ENCODE measurements around the gene ALDH2. TPM values are rescaled to one million over a fixed set of nuclear protein-coding genes. Genes with fewer than 3 reads are reported as not detected.

ALDH2 gene
- total and polyA plus RNA-seq, 2 of the 8 experiments (the other 6 are each of a cell fraction or from before 2014, with no cell fraction given), result 25.4 to 43.8 TPM

DNA sequence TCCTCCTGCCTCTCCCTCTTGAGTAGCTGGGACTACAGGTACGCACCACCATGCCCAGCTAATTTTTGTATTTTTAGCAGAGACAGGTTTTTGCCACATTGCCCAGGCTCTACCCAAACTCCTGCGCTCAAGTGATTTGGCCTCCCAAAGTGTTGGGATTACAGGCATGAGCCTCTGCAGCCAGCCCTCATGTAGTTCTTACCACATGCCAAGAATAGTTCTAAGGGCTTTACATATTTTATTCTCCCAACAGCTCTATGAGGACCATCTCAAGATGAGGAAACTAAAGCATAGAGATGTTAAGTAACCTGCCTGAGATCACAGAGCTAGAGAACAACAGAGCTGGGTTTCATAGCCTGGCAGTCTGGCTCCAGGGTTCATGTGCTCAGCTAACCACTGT lies 37.9 kb upstream of the ALDH2 start:
- H3K23ac ChIP-seq (ENCODE audit: insufficient read length), result no peak overlapping the region
- H3K4ac ChIP-seq (replicated peaks; ENCODE audit: insufficient read length, low read depth, low read length), result no peak overlapping the region
- H2BK15ac ChIP-seq (ENCODE audit: low read length), result no peak overlapping the region
- H3K23me2 ChIP-seq (ENCODE audit: low read depth, low read length), result no peaks in the 10 kb centered on the region
- no peak overlapping the region for H2AFZ ChIP-seq (ENCODE audit: low read length)
- H3K14ac ChIP-seq (ENCODE audit: insufficient read length), result no peak overlapping the region
- peaks cover 0 to 5% of the 10 kb centered on the region in 2 experiments for H4K20me1 ChIP-seq (replicated peaks in 1 of 2; ENCODE audit: control insufficient read depth in 1 of 2, insufficient read depth in 2 of 2, low read length in 2 of 2)
- H3K4me3 ChIP-seq (ENCODE audit: extremely low read depth in 1 of 4, insufficient read depth in 2 of 4, low read depth in 3 of 4, low read length in 4 of 4), result no peak overlapping the region
- H2BK20ac ChIP-seq (ENCODE audit: low read length), result no peak overlapping the region
- H3K4me1 ChIP-seq (replicated peaks in 1 of 4; ENCODE audit: control insufficient read depth in 3 of 4, insufficient read depth in 4 of 4, low read length in 3 of 4), result no peaks in the 10 kb centered on the region
- H2BK12ac ChIP-seq (ENCODE audit: low read depth, low read length), result no peak overlapping the region
- no peak overlapping the region for H3K9ac ChIP-seq (replicated peaks in 1 of 4; ENCODE audit: extremely low read depth in 1 of 4, low read depth in 3 of 4, low read length in 3 of 4)
- no peak for FAIRE-seq
- H2BK120ac ChIP-seq (replicated peaks; ENCODE audit: low read depth, low read length), result no peak overlapping the region
- H4K91ac ChIP-seq (replicated peaks; ENCODE audit: insufficient read length, low read length), result no peak overlapping the region
- H3K27ac ChIP-seq (ENCODE audit: low read depth, low read length), result no peak overlapping the region
- no peak for DNase-seq (ENCODE audit: low read depth in 1 of 2, low spot score in 2 of 2)
- H3K4me2 ChIP-seq (ENCODE audit: insufficient read depth in 1 of 2, low read depth in 2 of 2, low read length in 2 of 2), result no peak overlapping the region
- no peak overlapping the region for H4K5ac ChIP-seq (ENCODE audit: insufficient read length, low read depth, low read length)
- H3K9me3 ChIP-seq (ENCODE audit: insufficient read depth in 2 of 2, low read depth in 1 of 2, low read length in 1 of 2), result peaks cover 0 to 4% of the 10 kb centered on the region in 2 experiments; a peak in 1 of 4 replicates
- POLR2A ChIA-PET (ENCODE audit: partially characterized antibody), result interaction anchor here (1.2 to 2.0 kb wide), 2 partner anchors 13 to 40 kb away, joined by 4 to 6 read pairs; no protein-coding TSS in a partner anchor
- H3K18ac ChIP-seq (ENCODE audit: extremely low read depth, low read length), result no peak overlapping the region
- H3K36me3 ChIP-seq (ENCODE audit: control insufficient read depth in 2 of 4, insufficient read depth in 4 of 4, low read length in 3 of 4), result peaks cover 0 to 8% (median 1%) of the 10 kb centered on the region in 4 experiments; a peak in 3 of 8 replicates
- H3K79me2 ChIP-seq (ENCODE audit: control insufficient read depth in 1 of 2, insufficient read depth in 2 of 2, low read length in 2 of 2), result no peaks in the 10 kb centered on the region
- no peaks in the 10 kb centered on the region for H3K27me3 ChIP-seq (replicated peaks in 1 of 4; ENCODE audit: control insufficient read depth in 3 of 4, extremely low read depth in 1 of 4, insufficient read depth in 3 of 4, low read length in 3 of 4)
- H3K79me1 ChIP-seq (ENCODE audit: low read depth, low read length), result no peaks in the 10 kb centered on the region
- no peak overlapping the region for H2AK5ac ChIP-seq (ENCODE audit: low read depth, low read length)
- 90% methylated on average over 2 of the region's 2 CpGs; no CpG with 5 or more reads in 1 of the 2 experiments for WGBS, 2 experiments (ENCODE audit: extremely low coverage in 1 of 2, insufficient coverage in 1 of 2, insufficient read length in 1 of 2, insufficient replicate concordance in 2 of 2, low coverage in 1 of 2, low lambda C conversion rate in 2 of 2, missing lambda C conversion rate in 1 of 2)
- CTCF ChIA-PET (ENCODE audit: partially characterized antibody), result interaction anchor here (1.7 kb wide), 1 partner anchor 84 kb away, joined by 4 read pairs; no protein-coding TSS in a partner anchor
- no peak overlapping the region for H3K56ac ChIP-seq (replicated peaks; ENCODE audit: insufficient read length, low read depth, low read length)
- no peak overlapping the region for H4K8ac ChIP-seq (ENCODE audit: extremely low read depth, insufficient read depth, low read length)
- H2BK5ac ChIP-seq (ENCODE audit: low read depth, low read length), result no peak overlapping the region
- TF ChIP-seq JUND (IDR thresholded peaks at IDR 0.05; ENCODE audit: low read length) (no peak), POLR2A (IDR thresholded peaks at IDR 0.05; ENCODE audit: control extremely low read depth in 1 of 2, low read depth in 2 of 2, low read length in 2 of 2) (no peak), MAFK (IDR thresholded peaks at IDR 0.05; ENCODE audit: low read depth, low read length) (no peak), CBX5 (IDR thresholded peaks at IDR 0.05; ENCODE audit: low read depth, low read length) (no peak), BACH1 (IDR thresholded peaks at IDR 0.05; ENCODE audit: low read length) (no peak), GTF2F1 (IDR thresholded peaks at IDR 0.05; ENCODE audit: borderline replicate concordance, low read depth, low read length) (no peak), SUZ12 (IDR thresholded peaks at IDR 0.05; ENCODE audit: low read length) (no peak)
